ENCODE measurements around the gene SELENOV. TPM values are rescaled to one million over a fixed set of nuclear protein-coding genes. Genes with fewer than 3 reads are reported as not detected.

Gene SELENOV
- not detected for total RNA-seq

GRCh38 chr19:39514840-39515550, at the start of gene SELENOV:
TSS of gene SELENOV (plus strand) at chr19:39515139. CDS start at chr19:39515213, 74 bp downstream.

GRCh38 chr19:39480337-39481228, 34.4 kb upstream of the SELENOV start, which contains the start of gene TIMM50:
TSS of gene TIMM50 (plus strand) at chr19:39480838. CDS start at chr19:39480854, 16 bp downstream.

GRCh38 chr19:39498798-39499642, 15.9 kb upstream of the SELENOV start, which contains the start of gene DLL3:
TSS of gene DLL3 (plus strand) at chr19:39498947. CDS start at chr19:39498975, 28 bp downstream.

GRCh38 chr19:39532233-39533002, 17.5 kb downstream of the SELENOV start, which contains the start of gene EID2B:
TSS of gene EID2B (minus strand) at chr19:39532852. CDS start at chr19:39532802, 50 bp downstream.

GRCh38 chr19:39539518-39540332, 24.8 kb downstream of the SELENOV start, which contains the start of gene EID2:
TSS of gene EID2 (minus strand) at chr19:39540161. CDS start at chr19:39540079, 82 bp downstream.

Other genes with a start within 250 kb of the SELENOV start
- gene IFNL2, start 246.7 kb upstream of the SELENOV start, total RNA-seq, result not detected
- gene IFNL1, start 218.7 kb upstream of the SELENOV start, total RNA-seq, result not detected
- 1 to 10 TPM; 6.8 to 7.0 TPM for gene LRFN1, start 194.3 kb upstream of the SELENOV start, total RNA-seq
- gene GMFG, start 179.1 kb upstream of the SELENOV start, total RNA-seq, result 100 to 1,000 TPM; 651 to 653 TPM
- 10 to 100 TPM; 42.0 to 45.7 TPM for gene SAMD4B, start 172.7 kb upstream of the SELENOV start, total RNA-seq
- gene PAF1, start 124.0 kb upstream of the SELENOV start, total RNA-seq, result 10 to 100 TPM; 37.1 to 38.1 TPM
- 10 to 100 TPM; 29.7 to 30.1 TPM for gene MED29, start 123.8 kb upstream of the SELENOV start, total RNA-seq
- gene ZFP36, start 108.3 kb upstream of the SELENOV start, total RNA-seq, result 100 to 1,000 TPM; 112 to 120 TPM
- gene PLEKHG2, start 102.5 kb upstream of the SELENOV start, total RNA-seq, result 10 to 100 TPM; 69.1 to 72.5 TPM
- gene RPS16, start 79.2 kb upstream of the SELENOV start, total RNA-seq, result 1,000 to 10,000 TPM; 3,249 to 3,348 TPM
- gene SUPT5H, start 69.6 kb upstream of the SELENOV start, total RNA-seq, result 100 to 1,000 TPM; 145 to 151 TPM
- gene TIMM50, start 34.3 kb upstream of the SELENOV start, total RNA-seq, result 10 to 100 TPM; 45.9 to 46.0 TPM
- under 1 TPM; 0.10 to 0.14 TPM for gene DLL3, start 16.2 kb upstream of the SELENOV start, total RNA-seq
- gene EID2B, start 17.7 kb downstream of the SELENOV start, total RNA-seq, result 1 to 10 TPM; 4.2 to 4.7 TPM
- gene EID2, start 25.0 kb downstream of the SELENOV start, total RNA-seq, result 10 to 100 TPM; 18.3 to 18.5 TPM
- not detected for gene LGALS13, start 87.4 kb downstream of the SELENOV start, total RNA-seq
- gene LGALS16, start 140.8 kb downstream of the SELENOV start, total RNA-seq, result not detected
- gene LGALS14, start 189.3 kb downstream of the SELENOV start, total RNA-seq, result under 1 TPM in 1 of 2 experiments, not detected in 1; 0.83 TPM
- 1 to 10 TPM in 1 of 2 experiments, under 1 TPM in 1; 0.91 to 1.5 TPM for gene CLC, start 222.9 kb downstream of the SELENOV start, total RNA-seq